HG03520 (cell line): ENCODE data around the gene JMJD4.
A peak's percentile ranks its signal among the peaks of the same experiment; 100 is the strongest.
"Not testable (repeated sequence)": the region's sequence is repeated elsewhere in the genome, so short reads cannot be mapped to it uniquely, and the experiment has no call there.

ENCODE experiments used
- ATAC-seq: cut with Tn5 transposase; IDR thresholded peaks from one replicate; pipeline ENCODE4 v1.9.1; 2021; ENCODE audit warnings: mild to moderate bottlenecking, moderate library complexity; ENCODE audit not compliant: unreplicated experiment

Gene JMJD4

GRCh38 chr1:227733751-227734545 is 1.2 kb downstream of the JMJD4 start:
- ATAC-seq: no peak

GRCh38 chr1:227733309-227733705 is 1.8 kb downstream of the JMJD4 start:
- no peak for ATAC-seq

- no peak for ATAC-seq
Observed at GRCh38 chr1:227732586-227733308, 2.4 kb downstream of the JMJD4 start.

- no peak for ATAC-seq
Observed at GRCh38 chr1:227731696-227732585, 3.2 kb downstream of the JMJD4 start.

GRCh38 chr1:227731241-227731677 is 3.8 kb downstream of the JMJD4 start:
- no peak for ATAC-seq

GRCh38 chr1:227730630-227731151 is 4.4 kb downstream of the JMJD4 start:
- ATAC-seq: no peak

- ATAC-seq: no peak
Observed at GRCh38 chr1:227729881-227730629, 5.0 kb downstream of the JMJD4 start.

- no peak for ATAC-seq
Observed at GRCh38 chr1:227729144-227729880, 5.8 kb downstream of the JMJD4 start.

GRCh38 chr1:227728892-227729143 is 6.3 kb downstream of the JMJD4 start:
- ATAC-seq: no peak

GRCh38 chr1:227728059-227728891 is 6.8 kb downstream of the JMJD4 start:
- no peak for ATAC-seq

GRCh38 chr1:227726924-227727599 is 8.0 kb downstream of the JMJD4 start:
- ATAC-seq: no peak

GRCh38 chr1:227726318-227726717 is 8.8 kb downstream of the JMJD4 start:
- no peak for ATAC-seq

- no peak for ATAC-seq
Observed at GRCh38 chr1:227725046-227725445, 10.1 kb downstream of the JMJD4 start.

- no peak for ATAC-seq
Observed at GRCh38 chr1:227723474-227723873, 11.6 kb downstream of the JMJD4 start.

GRCh38 chr1:227718932-227719331 is 16.2 kb downstream of the JMJD4 start:
- ATAC-seq: no peak

- ATAC-seq: peak; percentile 63
Observed at GRCh38 chr1:227712648-227713047, 22.5 kb downstream of the JMJD4 start.

GRCh38 chr1:227710474-227710873 is 24.6 kb downstream of the JMJD4 start:
- not testable (repeated sequence) for ATAC-seq

- ATAC-seq: no peak
Observed at GRCh38 chr1:227709451-227709850, 25.7 kb downstream of the JMJD4 start.
